H9 (cell line): ENCODE measurements around the gene UBQLN4. TPM values are rescaled to one million over a fixed set of nuclear protein-coding genes. Genes with fewer than 3 reads are reported as not detected.

Experiments used
- DNase-seq: peaks from one replicate; pipeline ENCODE4 v3.0.0-alpha.2; 2017
- H2AFZ ChIP-seq: one replicate; pipeline ENCODE4 v1.6.1; 2013; ENCODE audit warnings: mild to moderate bottlenecking, low read length, control low read depth, moderate library complexity
- H2AK5ac ChIP-seq: 2 replicates; pipeline ENCODE4 v1.6.1; 2013; ENCODE audit warnings: low read length, control low read depth, mixed read lengths; ENCODE audit not compliant: insufficient read length
- H2BK120ac ChIP-seq: one replicate; pipeline ENCODE4 v1.6.1; 2013; ENCODE audit warnings: low read depth, mild to moderate bottlenecking, low read length, control low read depth, inconsistent platforms; ENCODE audit not compliant: poor library complexity, severe bottlenecking
- H2BK12ac ChIP-seq: 2 replicates; pipeline ENCODE4 v1.6.1; 2013; ENCODE audit warnings: low read length, control low read depth, mixed read lengths, low read depth; ENCODE audit not compliant: insufficient read length
- H2BK15ac ChIP-seq: 2 replicates; pipeline ENCODE4 v1.6.1; 2013; ENCODE audit warnings: low read depth, low read length, control low read depth
- H2BK20ac ChIP-seq: one replicate; pipeline ENCODE4 v1.6.1; 2013; ENCODE audit warnings: low read depth, mild to moderate bottlenecking, low read length, control low read depth, inconsistent platforms; ENCODE audit not compliant: poor library complexity, severe bottlenecking
- H2BK5ac ChIP-seq: 2 replicates; pipeline ENCODE4 v1.6.1; 2013; ENCODE audit warnings: low read length, control low read depth, mixed read lengths; ENCODE audit not compliant: insufficient read length
- H3K14ac ChIP-seq: 2 replicates; pipeline ENCODE4 v1.6.1; 2013; ENCODE audit warnings: low read length, control low read depth; ENCODE audit not compliant: insufficient read depth
- H3K18ac ChIP-seq: 2 replicates; pipeline ENCODE4 v1.6.1; 2013; ENCODE audit warnings: low read depth, mild to moderate bottlenecking, mixed read lengths, low read length, control low read depth; ENCODE audit not compliant: insufficient read length
- H3K23ac ChIP-seq: 2 replicates; pipeline ENCODE4 v1.6.1; 2013; ENCODE audit warnings: low read length, control low read depth, mixed read lengths, low read depth; ENCODE audit not compliant: insufficient read length
- H3K23me2 ChIP-seq: 2 replicates; pipeline ENCODE4 v1.6.1; 2013; ENCODE audit warnings: low read depth, mild to moderate bottlenecking, mixed read lengths, low read length, control low read depth; ENCODE audit not compliant: insufficient read length, poor library complexity, severe bottlenecking
- H3K27ac ChIP-seq: 2 replicates; pipeline ENCODE4 v1.5.1; 2013; ENCODE audit warnings: low read length, control low read depth, mixed read lengths, low read depth; ENCODE audit not compliant: insufficient read length
- H3K27me3 ChIP-seq: 2 replicates; pipeline ENCODE4 v1.6.1; 2013; ENCODE audit warnings: low read length, control low read depth, inconsistent platforms; ENCODE audit not compliant: insufficient read depth
- H3K4ac ChIP-seq: 2 replicates; pipeline ENCODE4 v1.6.1; 2013; ENCODE audit warnings: low read depth, mild to moderate bottlenecking, control low read depth, inconsistent platforms, low read length, moderate library complexity
- H3K4me1 ChIP-seq: 2 replicates; pipeline ENCODE4 v1.6.1; 2013; ENCODE audit warnings: low read length, control low read depth, inconsistent platforms; ENCODE audit not compliant: insufficient read depth
- H3K4me2 ChIP-seq: 2 replicates; pipeline ENCODE4 v1.6.1; 2013; ENCODE audit warnings: low read length, control low read depth, mixed read lengths; ENCODE audit not compliant: insufficient read length, insufficient read depth
- H3K56ac ChIP-seq: 2 replicates; pipeline ENCODE4 v1.6.1; 2013; ENCODE audit warnings: low read depth, mild to moderate bottlenecking, mixed read lengths, low read length, control low read depth; ENCODE audit not compliant: insufficient read length
- H3K79me1 ChIP-seq: 2 replicates; pipeline ENCODE4 v1.6.1; 2013; ENCODE audit warnings: low read depth, mild to moderate bottlenecking, moderate library complexity, low read length, control low read depth, inconsistent platforms; ENCODE audit not compliant: insufficient read depth, poor library complexity, severe bottlenecking
- H3K79me2 ChIP-seq: 2 replicates; pipeline ENCODE4 v1.6.1; 2013; ENCODE audit warnings: low read length, control low read depth, inconsistent platforms; ENCODE audit not compliant: insufficient read depth
- H3K9ac ChIP-seq: 2 replicates; pipeline ENCODE4 v1.6.1; 2013; ENCODE audit warnings: low read length, control low read depth, mixed read lengths; ENCODE audit not compliant: insufficient read length; ENCODE audit errors: extremely low read depth
- H3K9me3 ChIP-seq: one replicate; pipeline ENCODE4 v1.6.1; 2013; ENCODE audit warnings: low read depth, low read length, inconsistent platforms; ENCODE audit not compliant: control insufficient read depth
- H3T11ph ChIP-seq: one replicate; pipeline ENCODE4 v1.6.1; 2013; ENCODE audit warnings: mild to moderate bottlenecking, low read length, control low read depth, inconsistent platforms
- H4K20me1 ChIP-seq: one replicate; pipeline ENCODE4 v1.6.1; 2013; ENCODE audit not compliant: control insufficient read depth, insufficient read length, insufficient read depth
- H4K5ac ChIP-seq: 2 replicates; pipeline ENCODE4 v1.6.1; 2013; ENCODE audit warnings: low read depth, mild to moderate bottlenecking, mixed read lengths, low read length, control low read depth; ENCODE audit not compliant: insufficient read length
- H4K8ac ChIP-seq: replicated peaks from 2 replicates; pipeline ENCODE4 v1.6.1; 2013; ENCODE audit warnings: low read length, control low read depth, mixed read lengths, low read depth; ENCODE audit not compliant: insufficient read length
- H4K91ac ChIP-seq: 2 replicates; pipeline ENCODE4 v1.6.1; 2013; ENCODE audit warnings: low read depth, mild to moderate bottlenecking, moderate library complexity, mixed read lengths, low read length, control low read depth; ENCODE audit not compliant: insufficient read length
- H3K27ac Mint-ChIP-seq, 3 experiments: 2 replicates in 2 of 3; 3 replicates in 1 of 3; pipeline ENCODE4 v1.8.0; 2020 to 2021; ENCODE audit warnings: mixed read lengths in 3 of 3, mild to moderate bottlenecking in 1 of 3, moderate library complexity in 1 of 3
- H3K27me3 Mint-ChIP-seq: 2 replicates; pipeline ENCODE4 v1.8.0; 2021; ENCODE audit warnings: low read depth, mild to moderate bottlenecking, moderate library complexity, mixed read lengths
- H3K36me3 Mint-ChIP-seq, 3 experiments: 2 replicates in 2 of 3; 3 replicates in 1 of 3; pipeline ENCODE4 v1.8.0; 2020 to 2021; ENCODE audit warnings: low read depth in 3 of 3, mixed read lengths in 3 of 3; ENCODE audit not compliant: insufficient read depth in 1 of 3
- H3K4me1 Mint-ChIP-seq, 2 experiments: 2 replicates each; pipeline ENCODE4 v1.8.0; 2020; ENCODE audit warnings: mixed read lengths in 2 of 2
- H3K4me3 Mint-ChIP-seq, 2 experiments: 2 replicates in 1 of 2; 3 replicates in 1 of 2; pipeline ENCODE4 v1.8.0; 2020 to 2021; ENCODE audit warnings: mild to moderate bottlenecking in 2 of 2, mixed read lengths in 2 of 2, moderate library complexity in 1 of 2
- H3K9me3 Mint-ChIP-seq, 2 experiments: 2 replicates in 1 of 2; 3 replicates in 1 of 2; pipeline ENCODE4 v1.8.0; 2020; ENCODE audit warnings: mild to moderate bottlenecking in 2 of 2, mixed read lengths in 2 of 2, moderate library complexity in 1 of 2
- CTCF ChIP-seq: fragments of 200-600 bp; sonication (generic); conservative IDR thresholded peaks from 3 replicates; pipeline ENCODE4 v1.8.0; 2021; ENCODE audit warnings: antibody characterized with exemption, mild to moderate bottlenecking
- WGBS: extraction: QIAGEN DNeasy Blood & Tissue Kit; methylation state at CpG from one replicate; pipeline ENCODE4 v1.1.7; 2013; ENCODE audit warnings: missing lambda C conversion rate, low lambda C conversion rate, mixed read lengths; ENCODE audit not compliant: insufficient read length; ENCODE audit errors: extremely low coverage; 5-methylcytosine and 5-hydroxymethylcytosine counted together
- total RNA-seq: library from RNA; stranded (reverse); gene quantifications from 2 replicates; pipeline ENCODE4 v1.2.1, GENCODE V29; 2021

UBQLN4 gene
- total RNA-seq, 1 experiment from 2014 or later: 49.4 TPM

- H2AFZ ChIP-seq: no peak within 1 kb of the TSS
- peak; percentile 92 for DNase-seq
- no peak within 1 kb of the TSS for H2AK5ac ChIP-seq
- Mint-ChIP-seq H3K36me3 (peaks cover 27 to 44% (median 37%) of the 10 kb centered on the region in 3 experiments; a peak in 6 of 7 replicates), H3K27ac (peak within 1 kb of the TSS; percentile 81 to 89 (median 84); a peak in 5 of 7 replicates), H3K4me1 (peaks cover 9 to 10% of the 10 kb centered on the region in 2 experiments), H3K27me3 (peaks cover 32% of the 10 kb centered on the region), H3K4me3 (peak within 1 kb of the TSS; percentile 91 to 96), H3K9me3 (no peaks in the 10 kb centered on the region)
- H4K91ac ChIP-seq: no peak within 1 kb of the TSS
- peak within 1 kb of the TSS; percentile 78 for H3K4me2 ChIP-seq
- no peaks in the 10 kb centered on the region for H3K9me3 ChIP-seq
- no peak within 1 kb of the TSS for H4K8ac ChIP-seq
- no peak within 1 kb of the TSS for H3T11ph ChIP-seq
- H3K23me2 ChIP-seq: peaks cover 7% of the 10 kb centered on the region
- H2BK20ac ChIP-seq: no peak within 1 kb of the TSS
- H2BK15ac ChIP-seq: no peak within 1 kb of the TSS
- H3K27me3 ChIP-seq: no peaks in the 10 kb centered on the region; the same call in 1 of the 2 replicates
- TF ChIP-seq CTCF: no peak
- no peaks in the 10 kb centered on the region for H4K20me1 ChIP-seq
- H3K23ac ChIP-seq: no peak within 1 kb of the TSS
- peaks cover 2% of the 10 kb centered on the region; the same call in 1 of the 2 replicates for H3K4me1 ChIP-seq
- H2BK120ac ChIP-seq: no peak within 1 kb of the TSS
- H3K18ac ChIP-seq: no peak within 1 kb of the TSS
- H2BK5ac ChIP-seq: no peak within 1 kb of the TSS
- no peak within 1 kb of the TSS for H3K14ac ChIP-seq
- no peak within 1 kb of the TSS for H3K4ac ChIP-seq
- H4K5ac ChIP-seq: no peak within 1 kb of the TSS
- peaks cover 8% of the 10 kb centered on the region; the same call in 1 of the 2 replicates for H3K79me2 ChIP-seq
- H3K56ac ChIP-seq: no peak within 1 kb of the TSS
- no peak within 1 kb of the TSS for H3K27ac ChIP-seq
- peaks cover 6% of the 10 kb centered on the region for H3K79me1 ChIP-seq
- WGBS: no CpG with 5 or more reads among the region's 45 CpGs
- no peak within 1 kb of the TSS for H2BK12ac ChIP-seq
- peak within 1 kb of the TSS; percentile 60 for H3K9ac ChIP-seq
Measured at GRCh38 chr1:156020293-156021092, 33.1 kb downstream of the UBQLN4 start, which contains the start of gene SSR2. SSR2 (minus strand) TSS chr1:156020951; CDS start chr1:156020167, 784 bp downstream.
